ENCODE measurements around the gene SLC2A13.

DNA sequence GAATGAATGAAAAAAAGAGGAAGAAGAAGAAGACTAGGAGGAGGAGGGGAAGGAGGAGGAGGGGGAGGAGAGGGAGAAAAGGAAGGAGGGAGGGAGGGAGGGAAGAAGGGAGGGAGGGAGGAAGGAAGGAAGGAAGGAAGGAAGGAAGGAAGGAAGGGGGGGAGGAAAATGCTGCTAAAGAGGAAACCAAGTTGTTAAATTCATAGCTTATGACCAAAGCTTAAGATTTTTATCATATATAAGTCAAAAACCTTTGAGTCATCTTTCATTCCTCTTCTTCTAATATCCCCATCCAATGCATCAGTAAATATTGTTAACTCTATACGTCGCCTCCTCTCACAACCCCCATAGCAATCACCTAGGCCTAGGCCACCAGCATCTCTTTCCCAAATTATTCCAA is 117.3 kb downstream of the SLC2A13 start:
- TF ChIP-seq JUN (IDR thresholded peaks at IDR 0.05; ENCODE audit: borderline replicate concordance, insufficient read depth, insufficient read length, low read depth) (no peak), POLR2A (IDR thresholded peaks at IDR 0.05; ENCODE audit: low read depth, low read length) (no peak), GATA2 (IDR thresholded peaks at IDR 0.05; ENCODE audit: insufficient read depth, insufficient read length, low read depth, low read length) (no peak)
- TF ChIP-seq, protein P1, sequence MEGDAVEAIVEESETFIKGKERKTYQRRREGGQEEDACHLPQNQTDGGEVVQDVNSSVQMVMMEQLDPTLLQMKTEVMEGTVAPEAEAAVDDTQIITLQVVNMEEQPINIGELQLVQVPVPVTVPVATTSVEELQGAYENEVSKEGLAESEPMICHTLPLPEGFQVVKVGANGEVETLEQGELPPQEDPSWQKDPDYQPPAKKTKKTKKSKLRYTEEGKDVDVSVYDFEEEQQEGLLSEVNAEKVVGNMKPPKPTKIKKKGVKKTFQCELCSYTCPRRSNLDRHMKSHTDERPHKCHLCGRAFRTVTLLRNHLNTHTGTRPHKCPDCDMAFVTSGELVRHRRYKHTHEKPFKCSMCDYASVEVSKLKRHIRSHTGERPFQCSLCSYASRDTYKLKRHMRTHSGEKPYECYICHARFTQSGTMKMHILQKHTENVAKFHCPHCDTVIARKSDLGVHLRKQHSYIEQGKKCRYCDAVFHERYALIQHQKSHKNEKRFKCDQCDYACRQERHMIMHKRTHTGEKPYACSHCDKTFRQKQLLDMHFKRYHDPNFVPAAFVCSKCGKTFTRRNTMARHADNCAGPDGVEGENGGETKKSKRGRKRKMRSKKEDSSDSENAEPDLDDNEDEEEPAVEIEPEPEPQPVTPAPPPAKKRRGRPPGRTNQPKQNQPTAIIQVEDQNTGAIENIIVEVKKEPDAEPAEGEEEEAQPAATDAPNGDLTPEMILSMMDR (IDR thresholded peaks at IDR 0.05; ENCODE audit: extremely low read depth in 1 of 2, insufficient read depth in 1 of 2, low read depth in 1 of 2, low read length in 2 of 2), result no peak
